Activated T-cell treated with anti-CD3 and anti-CD28 coated beads, Interleukin-2, amount 50 U/mL, for 24 hours (primary cell): ENCODE data around the gene MAD2L1BP.
"Not testable (repeated sequence)": the region's sequence is repeated elsewhere in the genome, so short reads cannot be mapped to it uniquely, and the experiment has no call there.

Experiments
- DNase-seq: peaks from one replicate; pipeline ENCODE4 v3.0.0-alpha.2; 2020
- H3K27ac Mint-ChIP-seq: 2 replicates; pipeline ENCODE4 v1.8.0; 2020; ENCODE audit warnings: mild to moderate bottlenecking, mixed read lengths
- H3K27me3 Mint-ChIP-seq: 2 replicates; pipeline ENCODE4 v1.8.0; 2020; ENCODE audit warnings: mixed read lengths
- H3K36me3 Mint-ChIP-seq: 2 replicates; pipeline ENCODE4 v1.8.0; 2020; ENCODE audit warnings: low read depth, mixed read lengths
- H3K4me1 Mint-ChIP-seq: 2 replicates; pipeline ENCODE4 v1.8.0; 2020; ENCODE audit warnings: low read depth, mixed read lengths
- H3K4me3 Mint-ChIP-seq: 2 replicates; pipeline ENCODE4 v1.8.0; 2020; ENCODE audit warnings: mild to moderate bottlenecking, moderate library complexity, mixed read lengths
- H3K9me3 Mint-ChIP-seq: 2 replicates; pipeline ENCODE4 v1.8.0; 2020; ENCODE audit warnings: mixed read lengths

Gene MAD2L1BP

GRCh38 chr6:43634702-43635303 is 837 bp upstream of the MAD2L1BP start:
- no peaks in the 10 kb centered on the region for H3K9me3 Mint-ChIP-seq
- no peaks in the 10 kb centered on the region for H3K27me3 Mint-ChIP-seq
- peak overlapping the region; percentile 93 for H3K4me3 Mint-ChIP-seq
- no peak for DNase-seq
- peaks cover 46% of the 10 kb centered on the region for H3K4me1 Mint-ChIP-seq
- H3K36me3 Mint-ChIP-seq = peaks cover 38% of the 10 kb centered on the region
- H3K27ac Mint-ChIP-seq = peak overlapping the region; percentile 94

DNA sequence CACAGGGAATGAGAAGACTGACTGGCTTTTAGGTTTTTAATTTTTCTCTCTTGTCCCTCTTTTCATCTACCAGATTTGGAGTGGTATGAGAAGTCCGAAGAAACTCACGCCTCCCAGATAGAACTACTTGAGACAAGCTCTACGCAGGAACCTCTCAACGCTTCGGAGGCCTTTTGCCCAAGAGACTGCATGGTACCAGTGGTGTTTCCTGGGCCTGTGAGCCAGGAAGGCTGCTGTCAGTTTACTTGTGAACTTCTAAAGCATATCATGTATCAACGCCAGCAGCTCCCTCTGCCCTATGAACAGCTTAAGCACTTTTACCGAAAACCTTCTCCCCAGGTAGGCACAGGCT is 644 bp downstream of the MAD2L1BP start:
- Mint-ChIP-seq H3K27me3 (no peaks in the 10 kb centered on the region), H3K27ac (peak overlapping the region; percentile 94), H3K36me3 (peaks cover 52% of the 10 kb centered on the region), H3K4me3 (peak overlapping the region; percentile 93), H3K9me3 (no peaks in the 10 kb centered on the region), H3K4me1 (peaks cover 48% of the 10 kb centered on the region)
- peak; percentile 36 for DNase-seq

GRCh38 chr6:43639984-43640800 is 4.6 kb downstream of the MAD2L1BP start:
- peaks cover 62% of the 10 kb centered on the region for H3K36me3 Mint-ChIP-seq
- peaks cover 55% of the 10 kb centered on the region for H3K4me1 Mint-ChIP-seq
- peak overlapping the region; percentile 50 for H3K27ac Mint-ChIP-seq
- H3K27me3 Mint-ChIP-seq = no peaks in the 10 kb centered on the region
- no peak for DNase-seq
- no peaks in the 10 kb centered on the region for H3K9me3 Mint-ChIP-seq
- H3K4me3 Mint-ChIP-seq = no peak overlapping the region

DNA sequence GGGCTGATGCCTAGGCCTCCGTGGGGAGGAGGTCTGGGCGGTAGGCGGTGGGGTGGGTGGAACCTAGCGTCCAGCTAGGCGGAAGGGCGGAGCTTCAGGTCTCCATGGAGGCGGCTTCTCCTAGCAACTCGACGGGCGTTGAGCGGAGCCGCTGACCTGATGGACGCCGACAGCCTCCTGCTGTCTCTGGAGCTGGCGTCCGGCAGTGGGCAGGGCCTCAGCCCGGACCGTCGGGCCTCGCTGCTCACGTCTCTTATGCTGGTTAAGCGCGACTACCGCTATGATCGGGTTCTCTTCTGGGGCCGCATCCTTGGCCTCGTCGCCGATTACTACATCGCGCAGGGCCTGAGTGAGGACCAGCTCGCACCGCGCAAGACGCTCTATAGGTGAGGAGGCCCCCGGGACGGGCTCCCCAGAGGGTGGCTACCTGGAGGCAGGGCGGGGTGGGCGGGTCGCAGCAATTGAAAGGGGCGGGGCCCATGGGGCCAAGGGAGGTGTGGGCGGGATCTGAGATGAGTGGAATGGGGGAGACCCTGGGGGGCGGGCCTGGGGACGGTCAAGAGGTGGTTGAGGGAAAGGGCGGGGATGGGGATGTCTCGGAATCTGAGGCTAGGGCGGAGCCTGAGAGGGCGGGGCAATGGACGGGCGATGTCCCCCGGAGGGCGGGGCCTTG is 9.4 kb downstream of the MAD2L1BP start, which contains the start of gene RSPH9:
Gene RSPH9 (plus strand): TSS at position 97 of the 673 bp plus-strand sequence. CDS start 63 bp downstream, at position 160.
- peaks cover 22% of the 10 kb centered on the region for H3K36me3 Mint-ChIP-seq
- peak within 1 kb of the TSS; percentile 67 for H3K4me3 Mint-ChIP-seq
- DNase-seq = peak; percentile 77
- peak within 1 kb of the TSS; percentile 67 for H3K27ac Mint-ChIP-seq
- no peaks in the 10 kb centered on the region for H3K9me3 Mint-ChIP-seq
- H3K27me3 Mint-ChIP-seq = no peaks in the 10 kb centered on the region
- peaks cover 25% of the 10 kb centered on the region for H3K4me1 Mint-ChIP-seq

- Mint-ChIP-seq H3K4me1 (peaks cover 19% of the 10 kb centered on the region), H3K36me3 (peaks cover 16% of the 10 kb centered on the region), H3K9me3 (no peaks in the 10 kb centered on the region), H3K27ac (peak overlapping the region; percentile 67), H3K27me3 (no peaks in the 10 kb centered on the region), H3K4me3 (peak overlapping the region; percentile 67)
- no peak for DNase-seq
Measured at GRCh38 chr6:43645613-43645964, 9.9 kb downstream of the MAD2L1BP start.

- Mint-ChIP-seq H3K27ac (no peak overlapping the region), H3K4me3 (no peak overlapping the region), H3K27me3 (no peaks in the 10 kb centered on the region), H3K9me3 (no peaks in the 10 kb centered on the region), H3K4me1 (peaks cover 15% of the 10 kb centered on the region), H3K36me3 (peaks cover 2% of the 10 kb centered on the region)
- DNase-seq = no peak
Measured at GRCh38 chr6:43647613-43648012, 12.0 kb downstream of the MAD2L1BP start.

GRCh38 chr6:43648248-43648647 is 12.6 kb downstream of the MAD2L1BP start:
- Mint-ChIP-seq H3K36me3 (no peaks in the 10 kb centered on the region), H3K27me3 (no peaks in the 10 kb centered on the region), H3K4me1 (peaks cover 15% of the 10 kb centered on the region), H3K9me3 (no peaks in the 10 kb centered on the region), H3K27ac (no peak overlapping the region), H3K4me3 (no peak overlapping the region)
- DNase-seq = no peak

- not testable (repeated sequence) for H3K9me3 Mint-ChIP-seq, DNase-seq, H3K4me3 Mint-ChIP-seq, H3K4me1 Mint-ChIP-seq, H3K27me3 Mint-ChIP-seq, H3K36me3 Mint-ChIP-seq, H3K27ac Mint-ChIP-seq
Measured at GRCh38 chr6:43652822-43653221, 17.2 kb downstream of the MAD2L1BP start.

GRCh38 chr6:43657221-43657802 is 21.7 kb downstream of the MAD2L1BP start:
- Mint-ChIP-seq H3K27ac (no peak overlapping the region), H3K9me3 (no peaks in the 10 kb centered on the region), H3K36me3 (no peaks in the 10 kb centered on the region), H3K4me3 (no peak overlapping the region), H3K4me1 (no peaks in the 10 kb centered on the region), H3K27me3 (no peaks in the 10 kb centered on the region)
- DNase-seq = no peak

- peaks cover 2% of the 10 kb centered on the region for H3K4me1 Mint-ChIP-seq
- H3K9me3 Mint-ChIP-seq = no peaks in the 10 kb centered on the region
- no peaks in the 10 kb centered on the region for H3K27me3 Mint-ChIP-seq
- H3K4me3 Mint-ChIP-seq = no peak overlapping the region
- H3K27ac Mint-ChIP-seq = no peak overlapping the region
- H3K36me3 Mint-ChIP-seq = no peaks in the 10 kb centered on the region
- DNase-seq = no peak
Measured at GRCh38 chr6:43658161-43658560, 22.5 kb downstream of the MAD2L1BP start.

DNA sequence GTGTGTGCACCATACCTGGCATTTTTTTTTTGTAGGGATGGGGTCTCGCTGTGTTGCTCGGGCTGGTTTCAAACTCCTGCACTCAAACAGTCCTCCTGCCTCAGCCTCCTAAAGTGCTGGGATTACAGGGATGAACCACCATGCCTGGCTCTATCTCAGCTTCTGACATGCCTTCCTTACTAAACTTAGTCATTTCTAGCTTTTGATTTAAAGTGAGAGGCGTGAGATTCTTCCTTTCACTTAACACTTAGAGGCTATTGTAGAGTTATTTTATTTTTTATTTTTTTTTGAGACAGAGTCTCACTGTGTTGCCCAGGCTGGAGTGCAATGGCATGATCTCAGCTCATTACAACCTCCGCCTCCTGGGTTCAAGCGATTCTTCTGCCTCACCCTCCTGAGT is 27.3 kb downstream of the MAD2L1BP start:
- H3K9me3 Mint-ChIP-seq, H3K27ac Mint-ChIP-seq, H3K36me3 Mint-ChIP-seq, DNase-seq, H3K4me3 Mint-ChIP-seq, H3K27me3 Mint-ChIP-seq: not testable (repeated sequence)
- peaks cover 13% of the 10 kb centered on the region for H3K4me1 Mint-ChIP-seq

DNA sequence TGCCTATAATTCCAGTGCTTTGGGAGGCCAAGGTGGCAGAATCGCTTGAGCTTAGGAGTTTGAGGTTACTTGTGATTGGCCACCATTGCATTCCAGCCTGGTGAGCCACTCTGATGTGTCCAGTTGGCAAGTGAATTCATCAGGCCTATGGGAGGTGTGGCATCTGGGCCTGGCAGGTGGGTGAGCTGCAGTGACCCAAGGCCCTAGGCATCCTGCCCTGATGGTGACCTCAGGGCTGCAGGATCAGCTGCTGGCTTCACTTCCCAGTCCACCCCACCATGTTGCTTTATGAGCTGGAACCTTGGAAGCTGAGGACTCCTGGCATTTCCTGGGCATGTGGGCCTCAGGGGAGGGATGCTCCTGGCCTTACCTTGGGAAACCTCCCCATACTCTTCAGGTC is 29.7 kb downstream of the MAD2L1BP start:
- peaks cover 8% of the 10 kb centered on the region for H3K36me3 Mint-ChIP-seq
- DNase-seq = no peak
- no peak overlapping the region for H3K4me3 Mint-ChIP-seq
- H3K9me3 Mint-ChIP-seq = no peaks in the 10 kb centered on the region
- peaks cover 30% of the 10 kb centered on the region for H3K4me1 Mint-ChIP-seq
- H3K27ac Mint-ChIP-seq = no peak overlapping the region
- no peaks in the 10 kb centered on the region for H3K27me3 Mint-ChIP-seq

DNA sequence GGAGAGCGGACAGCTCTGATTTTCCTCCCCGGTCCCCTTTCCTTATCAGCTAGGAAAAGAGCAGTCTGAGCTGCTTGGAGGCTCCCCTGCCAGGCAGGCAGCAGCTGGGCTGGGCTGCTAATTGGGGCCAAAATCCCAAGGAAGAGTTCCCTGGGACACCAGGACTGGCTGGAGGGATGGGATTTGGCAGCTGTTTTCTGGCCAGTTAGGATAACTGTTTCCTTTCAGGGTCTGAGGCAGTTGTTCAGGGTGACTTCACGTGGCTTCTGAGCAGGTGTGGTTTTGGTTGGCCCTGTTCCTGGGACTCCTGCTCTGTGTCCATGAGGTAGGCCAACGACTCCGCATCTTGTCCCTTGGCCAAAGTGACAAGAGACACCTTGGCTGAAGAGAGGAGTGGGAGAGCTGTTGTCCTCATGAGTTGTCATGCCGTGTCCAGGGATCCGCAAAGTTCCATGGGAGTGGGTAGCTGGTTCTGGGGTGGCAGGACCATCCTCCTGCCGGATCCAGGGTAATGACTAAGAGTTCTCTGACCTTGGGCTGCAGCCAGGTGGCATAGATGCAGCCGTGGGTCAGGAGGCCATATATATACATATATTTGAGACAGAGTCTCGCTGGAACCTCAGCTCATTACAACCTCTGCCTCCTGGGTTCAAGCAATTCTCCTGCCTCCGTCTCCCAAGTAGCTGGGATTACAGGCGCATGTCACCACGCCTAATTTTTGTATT is 30.7 kb downstream of the MAD2L1BP start:
- peaks cover 36% of the 10 kb centered on the region for H3K4me1 Mint-ChIP-seq
- DNase-seq = no peak
- H3K27me3 Mint-ChIP-seq = no peaks in the 10 kb centered on the region
- no peak overlapping the region for H3K27ac Mint-ChIP-seq
- no peaks in the 10 kb centered on the region for H3K9me3 Mint-ChIP-seq
- H3K4me3 Mint-ChIP-seq = no peak overlapping the region
- peaks cover 18% of the 10 kb centered on the region for H3K36me3 Mint-ChIP-seq
